OCI-LY7 (cell line): ENCODE results near the gene ZDHHC1. TPM values are rescaled to one million over a fixed set of nuclear protein-coding genes. Genes with fewer than 3 reads are reported as not detected.

Experiments
- BruUV-seq: library from RNA; stranded (reverse); fragments of 400-500 nt; replicated peaks from 2 replicates; lab custom pipeline; 2021; lab: Mats Ljungman, UMichigan
- CTCF ChIA-PET: fragments of 300-600 bp; sonication (Branson Sonifier 250); formaldehyde crosslinking; loops from one replicate; lab custom pipeline; 2022; ENCODE audit warnings: antibody characterized with exemption; ENCODE audit not compliant: unreplicated experiment; lab: Charles Lee
- POLR2A ChIA-PET: fragments of 300-600 bp; sonication (Branson Sonifier 250); formaldehyde crosslinking; loops from one replicate; lab custom pipeline; 2022; ENCODE audit warnings: antibody characterized with exemption; lab: Charles Lee
- DNase-seq: peaks from one replicate; pipeline ENCODE4 v3.0.0-alpha.2; 2015; ENCODE audit warnings: low spot score
- H2AFZ ChIP-seq: fragments of 200-600 bp; sonication (generic), shearing (Covaris generic); 2 replicates; pipeline ENCODE4 v1.6.1; 2014; ENCODE audit warnings: mild to moderate bottlenecking, antibody characterized with exemption, low read length, moderate library complexity
- H3K27ac ChIP-seq: fragments of 200-600 bp; sonication (generic); 2 replicates; pipeline ENCODE4 v1.5.1; 2014; ENCODE audit warnings: mixed run types, low read depth, mild to moderate bottlenecking, moderate library complexity, low read length, inconsistent platforms; ENCODE audit not compliant: poor library complexity, severe bottlenecking
- H3K36me3 ChIP-seq: fragments of 200-600 bp; sonication (generic); 2 replicates; pipeline ENCODE4 v1.6.1; 2014; ENCODE audit warnings: mild to moderate bottlenecking, antibody characterized with exemption, low read length, moderate library complexity, mixed read lengths; ENCODE audit not compliant: insufficient read depth
- H3K4me1 ChIP-seq: fragments of 200-600 bp; sonication (generic); 2 replicates; pipeline ENCODE4 v1.5.1; 2014; ENCODE audit warnings: mild to moderate bottlenecking, low read length; ENCODE audit not compliant: insufficient read depth, poor library complexity, severe bottlenecking
- H3K4me2 ChIP-seq: fragments of 200-600 bp; sonication (generic); 2 replicates; pipeline ENCODE4 v1.6.1; 2014; ENCODE audit warnings: mild to moderate bottlenecking, low read length
- H3K4me3 ChIP-seq: fragments of 200-600 bp; sonication (generic); 2 replicates; pipeline ENCODE4 v1.5.1; 2014; ENCODE audit warnings: mild to moderate bottlenecking, low read depth, low read length; ENCODE audit not compliant: poor library complexity, severe bottlenecking
- H3K79me2 ChIP-seq: fragments of 200-600 bp; sonication (generic); 2 replicates; pipeline ENCODE4 v1.6.1; 2016; ENCODE audit warnings: low read depth, mild to moderate bottlenecking, low read length, moderate library complexity, mixed read lengths; ENCODE audit not compliant: insufficient read depth
- H3K9me2 ChIP-seq: fragments of 200-600 bp; sonication (generic); 2 replicates; pipeline ENCODE4 v1.6.1; 2016; ENCODE audit warnings: mild to moderate bottlenecking, low read length, mixed read lengths; ENCODE audit not compliant: insufficient read depth
- H3K9me3 ChIP-seq: fragments of 200-600 bp; sonication (generic); 2 replicates; pipeline ENCODE4 v1.6.1; 2014; ENCODE audit warnings: mild to moderate bottlenecking, mixed run types, low read length, mixed read lengths
- H4K20me1 ChIP-seq: fragments of 200-600 bp; sonication (generic); 2 replicates; pipeline ENCODE4 v1.6.1; 2014; ENCODE audit warnings: mild to moderate bottlenecking, antibody characterized with exemption, low read length, moderate library complexity, mixed read lengths; ENCODE audit not compliant: insufficient read depth
- EZH2phosphoT487 ChIP-seq: fragments of 200-600 bp; sonication (generic); IDR thresholded peaks from 2 replicates; pipeline ENCODE4 v1.6.1; 2018; ENCODE audit warnings: low read depth, borderline replicate concordance, mild to moderate bottlenecking, mixed run types, antibody characterized with exemption, low read length, moderate library complexity, mixed read lengths
- intact Hi-C: fragments of 100-400 bp; cut with micrococcal nuclease; formaldehyde crosslinking; loops from one replicate; pipeline ENCODE4 v1.10.0; 2022; ENCODE audit not compliant: unreplicated experiment
- total RNA-seq, 2 experiments: library from RNA; depleted of rRNA in 1 of 2; stranded (reverse); fragments of >200 nt in 1 of 2; shearing (Covaris generic) in 1 of 2; gene quantifications; 2 replicates each; pipeline ENCODE4 v1.2.3, GENCODE V29; 2014 to 2022
- TF ChIP-seq, protein P1 (sequence below): fragments of 200-600 bp; sonication (generic); conservative IDR thresholded peaks from 2 replicates; pipeline ENCODE4 v1.5.1; 2014; ENCODE audit warnings: mild to moderate bottlenecking, antibody characterized with exemption, low read length, moderate library complexity, mixed read lengths

Gene ZDHHC1
- total RNA-seq, 2 experiments from 2014 or later = not detected

GRCh38 chr16:67425580-67425979, 9.3 kb upstream of the ZDHHC1 start:
- no TSS peak for BruUV-seq
- H3K4me1 ChIP-seq = no peaks in the 10 kb centered on the region
- POLR2A ChIA-PET = no interaction called here

DNA sequence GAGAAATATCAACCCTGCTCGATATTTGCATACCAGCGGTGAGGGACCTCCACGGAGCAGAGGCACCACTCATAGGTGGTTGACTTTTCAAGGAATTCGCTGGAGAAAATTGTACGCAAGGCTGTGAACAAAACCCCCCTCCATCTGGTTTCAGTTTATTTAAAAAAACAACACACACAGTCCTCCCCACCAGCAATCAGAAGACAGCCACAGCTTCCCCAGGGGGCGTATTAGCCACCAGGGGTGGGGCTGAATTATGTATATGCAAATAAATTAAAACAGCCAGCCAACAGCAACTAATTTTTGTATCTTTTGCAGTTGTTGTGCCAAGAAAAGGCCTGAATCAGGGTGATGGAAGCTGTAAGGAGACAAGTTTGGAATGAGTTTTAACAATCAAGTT, 8.8 kb upstream of the ZDHHC1 start:
- intact Hi-C loops = no loop called here
- ChIA-PET POLR2A (interaction anchor here (0.6 kb wide), 1 partner anchor 73 kb away, joined by 5 read pairs; no protein-coding TSS in a partner anchor), CTCF (no interaction called here)
- Histone ChIP-seq H2AFZ (no peak overlapping the region), H3K27ac (no peak overlapping the region), H3K4me1 (no peaks in the 10 kb centered on the region), H4K20me1 (no peaks in the 10 kb centered on the region), H3K4me3 (no peak overlapping the region), H3K4me2 (peak overlapping the region; percentile 27; the same call in 1 of the 2 replicates), H3K36me3 (no peaks in the 10 kb centered on the region), H3K9me3 (no peaks in the 10 kb centered on the region), H3K79me2 (no peaks in the 10 kb centered on the region), H3K9me2 (no peaks in the 10 kb centered on the region)
- no TSS peak for BruUV-seq
- TF ChIP-seq, protein P1, sequence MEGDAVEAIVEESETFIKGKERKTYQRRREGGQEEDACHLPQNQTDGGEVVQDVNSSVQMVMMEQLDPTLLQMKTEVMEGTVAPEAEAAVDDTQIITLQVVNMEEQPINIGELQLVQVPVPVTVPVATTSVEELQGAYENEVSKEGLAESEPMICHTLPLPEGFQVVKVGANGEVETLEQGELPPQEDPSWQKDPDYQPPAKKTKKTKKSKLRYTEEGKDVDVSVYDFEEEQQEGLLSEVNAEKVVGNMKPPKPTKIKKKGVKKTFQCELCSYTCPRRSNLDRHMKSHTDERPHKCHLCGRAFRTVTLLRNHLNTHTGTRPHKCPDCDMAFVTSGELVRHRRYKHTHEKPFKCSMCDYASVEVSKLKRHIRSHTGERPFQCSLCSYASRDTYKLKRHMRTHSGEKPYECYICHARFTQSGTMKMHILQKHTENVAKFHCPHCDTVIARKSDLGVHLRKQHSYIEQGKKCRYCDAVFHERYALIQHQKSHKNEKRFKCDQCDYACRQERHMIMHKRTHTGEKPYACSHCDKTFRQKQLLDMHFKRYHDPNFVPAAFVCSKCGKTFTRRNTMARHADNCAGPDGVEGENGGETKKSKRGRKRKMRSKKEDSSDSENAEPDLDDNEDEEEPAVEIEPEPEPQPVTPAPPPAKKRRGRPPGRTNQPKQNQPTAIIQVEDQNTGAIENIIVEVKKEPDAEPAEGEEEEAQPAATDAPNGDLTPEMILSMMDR = no peak
- no peak for TF ChIP-seq EZH2phosphoT487
- DNase-seq = no peak

More at GRCh38 chr16:67425580-67425979, 9.3 kb upstream of the ZDHHC1 start:
- no peak overlapping the region for H3K4me3 ChIP-seq
- H3K36me3 ChIP-seq = no peaks in the 10 kb centered on the region
- CTCF ChIA-PET = no interaction called here
- H3K9me3 ChIP-seq = no peaks in the 10 kb centered on the region
- no peak overlapping the region for H3K4me2 ChIP-seq
- no peak for DNase-seq
- intact Hi-C loops = no loop called here
- H3K9me2 ChIP-seq = no peaks in the 10 kb centered on the region
- H3K27ac ChIP-seq = no peak overlapping the region
- no peaks in the 10 kb centered on the region for H3K79me2 ChIP-seq
- no peak overlapping the region for H2AFZ ChIP-seq
- no peaks in the 10 kb centered on the region for H4K20me1 ChIP-seq
- no peak for TF ChIP-seq EZH2phosphoT487
- TF ChIP-seq, protein P1 = no peak

- Histone ChIP-seq H3K4me3 (no peak overlapping the region), H3K4me2 (no peak overlapping the region), H3K36me3 (no peaks in the 10 kb centered on the region), H3K9me3 (no peaks in the 10 kb centered on the region), H4K20me1 (no peaks in the 10 kb centered on the region), H3K9me2 (no peaks in the 10 kb centered on the region), H3K27ac (no peak overlapping the region), H3K79me2 (no peaks in the 10 kb centered on the region), H2AFZ (no peak overlapping the region), H3K4me1 (no peaks in the 10 kb centered on the region)
- intact Hi-C loops = no loop called here
- ChIA-PET CTCF (no interaction called here), POLR2A (interaction anchor here (0.6 kb wide), 1 partner anchor 74 kb away, joined by 5 read pairs; no protein-coding TSS in a partner anchor)
- BruUV-seq = no TSS peak
- no peak for TF ChIP-seq EZH2phosphoT487
- TF ChIP-seq, protein P1 = no peak
- DNase-seq = no peak
Measured at GRCh38 chr16:67424261-67424615, 8.0 kb upstream of the ZDHHC1 start.
